AG20443 (cell line): ENCODE data around the gene BRMS1.
"Not testable (repeated sequence)": the region's sequence is repeated elsewhere in the genome, so short reads cannot be mapped to it uniquely, and the experiment has no call there.

Experiments
- DNase-seq: peaks from one replicate; pipeline ENCODE4 v3.0.0; 2012; ENCODE audit warnings: low spot score, mixed read lengths

The BRMS1 gene

GRCh38 chr11:66322732-66323427, 22.0 kb downstream of the BRMS1 start:
- DNase-seq = peak; percentile 70

DNA sequence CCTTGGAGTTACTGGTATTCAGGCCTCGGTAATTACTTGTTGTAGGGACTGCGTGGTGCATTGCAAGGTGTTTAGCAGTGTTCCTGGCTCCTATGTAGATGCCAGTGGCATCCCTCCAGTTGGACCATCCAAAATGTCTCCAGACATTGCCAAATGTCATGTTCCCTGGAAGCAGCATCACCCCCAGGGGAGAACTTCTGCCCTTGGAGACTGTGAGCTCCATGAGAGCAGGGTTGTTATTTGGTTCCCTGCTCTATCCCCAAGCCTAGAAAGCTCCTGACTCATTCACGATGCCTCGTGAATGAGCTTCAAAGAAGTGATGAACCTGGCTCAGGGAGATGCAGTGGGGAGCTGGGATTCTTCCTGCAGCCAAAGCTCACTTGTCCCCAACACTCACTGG, 23.3 kb downstream of the BRMS1 start:
- DNase-seq = no peak

- not testable (repeated sequence) for DNase-seq
Measured at GRCh38 chr11:66320748-66321147, 24.2 kb downstream of the BRMS1 start.

DNA sequence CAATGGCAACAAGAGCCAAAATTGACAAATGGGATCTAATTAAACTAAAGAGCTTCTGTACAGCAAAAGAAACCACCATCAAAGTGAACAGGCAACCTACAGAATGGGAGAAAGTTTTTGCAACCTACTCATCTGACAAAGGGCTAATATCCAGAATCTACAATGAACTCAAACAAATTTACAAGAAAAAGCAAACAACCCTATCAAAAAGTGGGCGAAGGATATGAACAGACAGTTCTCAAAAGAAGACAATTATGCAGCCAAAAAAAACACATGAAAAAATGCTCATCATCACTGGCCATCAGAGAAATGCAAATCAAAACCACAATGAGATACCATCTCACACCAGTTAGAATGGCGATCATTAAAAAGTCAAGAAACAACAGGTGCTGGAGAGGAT, 24.6 kb downstream of the BRMS1 start:
- not testable (repeated sequence) for DNase-seq

DNA sequence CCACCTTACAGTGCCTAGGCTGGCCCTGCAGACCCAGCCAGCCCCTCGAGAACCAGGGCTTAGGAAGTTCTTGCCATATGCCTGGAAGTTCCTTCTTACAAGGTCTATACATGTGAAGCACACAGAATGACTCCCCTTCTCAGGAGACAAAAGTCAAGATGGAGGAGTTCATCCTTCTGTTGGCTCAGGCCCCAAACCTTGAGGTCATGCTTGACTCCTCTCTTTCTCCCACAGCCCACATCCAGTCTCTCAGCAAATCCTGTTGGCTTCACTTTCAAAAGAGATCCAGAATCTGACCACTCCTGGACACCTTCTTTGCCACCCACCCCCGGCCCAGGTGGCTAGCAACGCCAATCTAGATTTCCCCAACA, 26.3 kb downstream of the BRMS1 start:
- no peak for DNase-seq

GRCh38 chr11:66317723-66318599, 26.9 kb downstream of the BRMS1 start:
- peak; percentile 59 for DNase-seq

GRCh38 chr11:66317322-66317722, 27.6 kb downstream of the BRMS1 start:
- DNase-seq = peak; percentile 81

GRCh38 chr11:66316849-66317251, 28.1 kb downstream of the BRMS1 start, which contains the start of gene CD248:
Gene CD248 (minus strand): TSS chr11:66317044. CDS start chr11:66317027, 17 bp downstream.
- peak; percentile 78 for DNase-seq

DNA sequence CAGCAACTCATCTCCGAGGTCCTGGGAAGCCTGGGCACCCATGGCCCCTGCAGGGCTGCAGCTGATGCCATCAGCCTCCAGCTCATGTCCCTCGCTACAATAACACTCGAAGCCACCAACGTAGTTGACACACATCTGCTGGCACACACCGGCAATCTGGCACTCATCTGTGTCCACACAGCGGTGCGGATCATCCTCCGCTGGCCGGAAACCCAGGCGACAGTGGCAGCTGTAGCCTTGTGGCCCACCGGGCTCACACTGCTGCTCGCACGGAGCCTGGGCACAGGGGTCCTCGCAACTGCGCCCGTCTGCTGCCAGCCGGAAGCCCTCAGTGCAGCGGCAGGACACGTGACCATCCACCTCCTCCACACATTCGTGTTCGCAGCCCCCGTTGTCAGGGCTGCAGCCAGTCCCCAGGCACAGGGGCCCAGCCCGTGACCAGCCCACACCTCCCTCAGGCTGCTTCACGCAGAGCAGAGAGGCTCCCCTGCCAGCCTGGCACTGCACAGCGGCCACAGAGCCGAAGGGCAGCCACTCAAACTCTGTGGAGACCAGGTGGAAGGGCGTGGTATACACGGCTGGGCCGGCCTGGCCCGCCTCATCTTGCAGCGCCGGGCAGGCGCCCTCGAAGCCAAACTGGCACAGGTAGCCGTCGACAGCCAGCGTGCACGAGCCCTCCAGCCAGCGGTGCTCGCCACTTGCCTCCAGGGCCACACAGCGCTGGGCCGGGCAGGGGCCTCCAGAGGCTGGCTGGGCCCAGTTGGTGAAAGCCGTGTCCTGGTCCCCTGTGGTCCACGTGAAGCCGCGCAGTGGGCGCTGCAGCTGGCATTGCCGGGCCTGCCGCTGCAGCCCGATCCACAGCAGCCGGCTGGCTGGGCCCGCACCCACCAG, 28.7 kb downstream of the BRMS1 start:
- DNase-seq = no peak

DNA sequence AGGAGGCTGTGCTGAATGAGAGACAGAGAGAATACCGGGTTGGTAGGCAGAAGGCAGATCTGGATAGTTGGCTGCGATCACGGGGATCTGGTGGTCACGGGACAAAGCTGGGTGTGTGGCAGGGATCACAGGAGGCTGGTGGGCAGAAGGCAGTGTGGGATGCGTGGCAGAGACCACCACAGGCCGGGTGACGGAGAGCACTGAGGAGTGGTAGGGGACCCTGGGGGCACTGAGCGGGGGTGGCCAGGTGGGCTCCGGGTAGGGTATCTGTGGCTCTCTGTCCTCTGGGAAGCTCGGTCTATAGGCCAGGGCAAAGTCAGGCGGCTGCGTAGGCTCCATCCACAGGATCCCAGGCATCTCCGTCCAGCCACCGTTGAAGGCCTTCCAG, 29.4 kb downstream of the BRMS1 start:
- no peak for DNase-seq

- no peak for DNase-seq
Measured at GRCh38 chr11:66314561-66315497, 30.1 kb downstream of the BRMS1 start.

DNA sequence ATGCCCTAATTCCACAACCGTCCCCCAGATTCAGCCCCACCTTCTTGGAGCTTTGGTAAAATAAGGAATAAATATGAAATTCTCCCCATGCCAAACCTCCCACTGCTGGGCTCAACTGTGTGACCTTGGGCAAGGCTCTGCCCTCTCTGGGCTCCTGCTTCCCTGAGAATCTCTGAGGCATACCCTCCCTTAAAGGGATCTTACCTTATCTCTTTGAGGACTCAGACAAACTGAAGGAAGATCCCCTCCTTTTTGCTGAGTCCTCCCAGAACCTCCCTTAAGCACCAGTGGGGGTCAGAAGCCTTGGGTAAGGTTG, 30.8 kb downstream of the BRMS1 start:
- no peak for DNase-seq

- no peak for DNase-seq
Measured at GRCh38 chr11:66313321-66314185, 31.4 kb downstream of the BRMS1 start.

GRCh38 chr11:66312549-66313320, 32.2 kb downstream of the BRMS1 start:
- peak; percentile 96 for DNase-seq

DNA sequence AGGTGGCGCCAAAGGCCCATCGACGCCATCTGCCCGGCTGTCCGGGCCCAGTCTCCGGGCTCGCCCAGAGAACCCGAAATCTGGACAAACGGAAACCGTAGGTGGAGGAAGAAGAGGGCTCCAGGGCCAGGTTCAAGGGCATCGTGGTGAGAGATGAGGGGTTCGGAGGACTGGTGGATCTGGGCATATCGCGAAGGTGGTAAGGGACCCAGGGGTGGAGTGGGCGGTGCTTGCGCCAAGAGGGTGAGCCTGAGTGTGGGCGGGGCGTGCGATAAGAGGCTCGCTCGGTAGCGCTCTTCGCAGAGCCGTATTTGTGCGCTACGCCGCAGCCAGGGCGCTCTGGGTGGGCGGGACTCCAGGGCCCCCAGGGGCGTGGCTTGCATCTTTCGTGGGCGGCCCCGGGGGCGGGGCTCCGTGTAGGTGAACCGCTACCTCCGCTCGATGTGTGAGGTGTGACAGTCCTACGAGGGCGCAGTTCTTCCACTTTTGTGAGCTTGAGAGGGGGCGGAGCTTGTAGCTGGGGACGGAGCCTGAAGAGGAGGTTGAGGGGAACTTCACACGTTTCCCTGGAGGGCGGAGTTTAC, 32.8 kb downstream of the BRMS1 start:
- DNase-seq = peak; percentile 90

GRCh38 chr11:66311470-66311964, 33.4 kb downstream of the BRMS1 start:
- DNase-seq = no peak

GRCh38 chr11:66310803-66311440, 34.0 kb downstream of the BRMS1 start:
- not testable (repeated sequence) for DNase-seq

DNA sequence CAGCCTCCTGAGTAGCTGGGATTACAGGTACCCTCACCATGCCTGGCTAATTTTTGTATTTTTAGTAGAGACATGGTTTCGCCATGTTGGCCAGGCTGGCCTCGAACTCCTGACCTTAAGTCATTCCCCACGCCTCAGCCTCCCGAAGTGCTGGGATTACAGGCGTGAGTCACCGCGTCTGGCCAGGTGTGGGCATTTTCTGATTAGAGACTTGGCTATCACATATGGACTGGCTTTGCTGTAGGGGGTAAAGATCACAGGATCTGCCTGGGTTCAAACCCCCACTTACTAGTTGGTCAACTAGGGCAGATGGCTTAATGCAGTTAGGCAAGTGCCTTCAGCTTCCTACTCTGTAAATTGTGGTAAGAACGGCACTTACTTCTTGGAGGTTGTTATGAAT, 34.6 kb downstream of the BRMS1 start:
- DNase-seq = no peak
